ENCODE data around the gene SERTAD1. TPM values are rescaled to one million over a fixed set of nuclear protein-coding genes. Genes with fewer than 3 reads are reported as not detected.

The SERTAD1 gene
- total and polyA plus RNA-seq, 2 of the 8 experiments (the other 6 are each of a cell fraction or from before 2014, with no cell fraction given): 5.4 to 6.6 TPM

DNA sequence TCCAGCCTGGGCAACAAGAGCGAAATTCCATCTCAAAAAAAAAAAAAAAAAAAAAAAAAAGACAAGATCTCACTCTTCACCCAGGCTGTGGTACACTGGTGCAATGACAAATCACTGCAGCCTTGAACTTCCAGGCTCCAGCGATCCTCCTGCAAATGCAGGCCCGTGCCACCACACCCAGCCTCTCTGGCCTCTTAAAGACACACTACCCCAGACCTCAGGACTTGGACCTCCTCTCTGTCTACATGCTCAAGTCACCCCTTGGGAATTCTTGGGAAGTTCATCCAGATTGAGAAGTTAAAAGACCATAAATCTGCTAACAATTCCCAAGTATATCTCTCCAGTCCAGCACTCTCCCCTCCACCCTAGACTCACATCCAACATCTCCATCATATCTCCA lies 25.2 kb downstream of the SERTAD1 start:
- Histone ChIP-seq H3K36me3 (ENCODE audit: control insufficient read depth in 2 of 4, insufficient read depth in 4 of 4, low read length in 3 of 4) (no peaks in the 10 kb centered on the region), H2AFZ (ENCODE audit: low read length) (no peak overlapping the region), H3K23me2 (ENCODE audit: low read depth, low read length) (peaks cover 9% of the 10 kb centered on the region; the same call in 1 of the 2 replicates), H4K20me1 (replicated peaks in 1 of 2; ENCODE audit: control insufficient read depth in 1 of 2, insufficient read depth in 2 of 2, low read length in 2 of 2) (peaks cover 0 to 1% of the 10 kb centered on the region in 2 experiments), H3K9ac (replicated peaks in 1 of 4; ENCODE audit: extremely low read depth in 1 of 4, low read depth in 3 of 4, low read length in 3 of 4) (no peak overlapping the region), H3K14ac (ENCODE audit: insufficient read length) (no peak overlapping the region), H2BK15ac (ENCODE audit: low read length) (no peak overlapping the region), H3K18ac (ENCODE audit: extremely low read depth, low read length) (no peak overlapping the region), H4K5ac (ENCODE audit: insufficient read length, low read depth, low read length) (no peak overlapping the region), H3K56ac (replicated peaks; ENCODE audit: insufficient read length, low read depth, low read length) (no peak overlapping the region), H2BK120ac (replicated peaks; ENCODE audit: low read depth, low read length) (no peak overlapping the region), H3K4me2 (ENCODE audit: insufficient read depth in 1 of 2, low read depth in 2 of 2, low read length in 2 of 2) (no peak overlapping the region), H3K79me2 (ENCODE audit: control insufficient read depth in 1 of 2, insufficient read depth in 2 of 2, low read length in 2 of 2) (no peaks in the 10 kb centered on the region), H3K4ac (replicated peaks; ENCODE audit: insufficient read length, low read depth, low read length) (no peak overlapping the region), H3K9me3 (ENCODE audit: insufficient read depth in 2 of 2, low read depth in 1 of 2, low read length in 1 of 2) (no peaks in the 10 kb centered on the region), H4K8ac (ENCODE audit: extremely low read depth, insufficient read depth, low read length) (no peak overlapping the region), H4K91ac (replicated peaks; ENCODE audit: insufficient read length, low read length) (no peak overlapping the region), H2AK5ac (ENCODE audit: low read depth, low read length) (no peak overlapping the region; the same call in 1 of the 2 replicates), H3K4me3 (ENCODE audit: extremely low read depth in 1 of 4, insufficient read depth in 2 of 4, low read depth in 3 of 4, low read length in 4 of 4) (no peak overlapping the region), H3K27ac (ENCODE audit: low read depth, low read length) (no peak overlapping the region), H3K27me3 (replicated peaks in 1 of 4; ENCODE audit: control insufficient read depth in 3 of 4, extremely low read depth in 1 of 4, insufficient read depth in 3 of 4, low read length in 3 of 4) (peaks cover 0 to 8% (median 5%) of the 10 kb centered on the region in 4 experiments; a peak in 6 of 7 replicates), H3K23ac (ENCODE audit: insufficient read length) (no peak overlapping the region), H2BK12ac (ENCODE audit: low read depth, low read length) (no peak overlapping the region), H2BK20ac (ENCODE audit: low read length) (no peak overlapping the region), H3K79me1 (ENCODE audit: low read depth, low read length) (no peaks in the 10 kb centered on the region), H2BK5ac (ENCODE audit: low read depth, low read length) (no peak overlapping the region), H3K4me1 (replicated peaks in 1 of 4; ENCODE audit: control insufficient read depth in 3 of 4, insufficient read depth in 4 of 4, low read length in 3 of 4) (peaks cover 0 to 7% (median 4%) of the 10 kb centered on the region in 4 experiments; a peak in 5 of 7 replicates)
- no peak for FAIRE-seq
- CTCF ChIA-PET (ENCODE audit: partially characterized antibody): interaction anchor here (2.1 kb wide), 1 partner anchor 34 kb away, joined by 5 read pairs; no protein-coding TSS in a partner anchor
- POLR2A ChIA-PET (ENCODE audit: partially characterized antibody): interaction anchor here (1.1 kb wide), 1 partner anchor 11 kb away, joined by 3 read pairs; no protein-coding TSS in a partner anchor
- DNase-seq (ENCODE audit: low read depth in 1 of 2, low spot score in 2 of 2): no peak
- 100% methylated on average over 2 of the region's 3 CpGs; no CpG with 5 or more reads in 1 of the 2 experiments for WGBS, 2 experiments (ENCODE audit: extremely low coverage in 1 of 2, insufficient coverage in 1 of 2, insufficient read length in 1 of 2, insufficient replicate concordance in 2 of 2, low coverage in 1 of 2, low lambda C conversion rate in 2 of 2, missing lambda C conversion rate in 1 of 2)
- TF ChIP-seq PHF8 (conservative IDR thresholded peaks at IDR 0.05; ENCODE audit: low read depth, low read length) (no peak), POU5F1 (IDR thresholded peaks at IDR 0.05; ENCODE audit: low read depth, low read length) (no peak), ASH2L (IDR thresholded peaks at IDR 0.05; ENCODE audit: low read length) (no peak)
